Upper lobe of left lung (tissue), 6 donors: ENCODE data around the gene JUNB. TPM values are rescaled to one million over a fixed set of nuclear protein-coding genes. Genes with fewer than 3 reads are reported as not detected.
"Not testable (repeated sequence)": the region's sequence is repeated elsewhere in the genome, so short reads cannot be mapped to it uniquely, and the experiment has no call there.

Source experiments
- ATAC-seq, 2 donors: fragments of 200-7000 bp; cut with Tn5 transposase; one replicate each; pipeline ENCODE4 v1.9.1; 2022; ENCODE audit warnings: mild to moderate bottlenecking in 2 of 2, moderate library complexity in 2 of 2; ENCODE audit not compliant: low FRiP score in 2 of 2
- DNase-seq, 2 donors: peaks; one replicate each; pipeline ENCODE4 v3.0.0-alpha.2; 2019 to 2020
- H3K27ac ChIP-seq, 4 donors: fragments of 200-600 bp; sonication (generic); one replicate each; pipeline ENCODE4 v1.5.1; 2016 to 2019
- H3K27me3 ChIP-seq, 4 donors: fragments of 200-600 bp; sonication (generic); one replicate each; pipeline ENCODE4 v1.5.1; 2017 to 2019
- H3K36me3 ChIP-seq, 4 donors: fragments of 200-600 bp; sonication (generic); one replicate each; pipeline ENCODE4 v1.5.1; 2016 to 2019
- H3K4me1 ChIP-seq, 4 donors: fragments of 200-600 bp; sonication (generic); one replicate each; pipeline ENCODE4 v1.5.1; 2018 to 2019
- H3K4me3 ChIP-seq, 4 donors: fragments of 200-600 bp; sonication (generic); one replicate each; pipeline ENCODE4 v1.5.1; 2017 to 2019; ENCODE audit warnings: mild to moderate bottlenecking in 2 of 4, moderate library complexity in 1 of 4
- H3K9me3 ChIP-seq, 4 donors: fragments of 200-600 bp; sonication (generic); one replicate each; pipeline ENCODE4 v1.5.1; 2018 to 2019
- EP300 ChIP-seq, 4 donors: sonication (generic); formaldehyde crosslinking; IDR thresholded peaks; one replicate each; pipeline ENCODE4 v1.5.1; 2017; ENCODE audit warnings: antibody characterized with exemption in 4 of 4, control low read depth in 2 of 4
- POLR2A ChIP-seq, 4 donors: fragments of 450-650 bp; IDR thresholded peaks; one replicate each; pipeline ENCODE4 v1.5.1; 2016 to 2017; ENCODE audit warnings: antibody characterized with exemption in 4 of 4, mild to moderate bottlenecking in 2 of 4
- POLR2AphosphoS5 ChIP-seq, 2 donors: sonication (generic); formaldehyde crosslinking; IDR thresholded peaks; one replicate each; pipeline ENCODE4 v1.5.1; 2017; ENCODE audit warnings: antibody characterized with exemption in 2 of 2
- WGBS, 2 donors: methylation state at CpG; one replicate each; pipeline ENCODE4 v1.1.5; 2017 to 2018; 5-methylcytosine and 5-hydroxymethylcytosine counted together
- total RNA-seq, 6 donors: library from RNA; depleted of rRNA in 4 of 6; stranded (reverse); fragments of >200 nt in 4 of 6; gene quantifications; one replicate each; pipeline versions ENCODE4 v1.1.0 to v1.2.1, GENCODE V29; 2016 to 2021
- TF ChIP-seq, protein P1 (sequence below), 6 experiments: fragments of 450-650 bp in 4 of 6; fragments of 200-600 bp in 2 of 6; sonication (generic) in 2 of 6; IDR thresholded peaks; one replicate each; pipeline ENCODE4 v1.5.1; 2016 to 2019; ENCODE audit warnings: antibody characterized with exemption in 6 of 6
- donor health status: DM: no; HTN: no; CAD: no; lungs with moderate emphysema.
- donor health status: DM: no; HTN: yes; CAD: no; lungs with severe emphysema.

The JUNB gene
- total RNA-seq, 6 donors from 2014 or later, result 127 to 422 (median 354) TPM

DNA sequence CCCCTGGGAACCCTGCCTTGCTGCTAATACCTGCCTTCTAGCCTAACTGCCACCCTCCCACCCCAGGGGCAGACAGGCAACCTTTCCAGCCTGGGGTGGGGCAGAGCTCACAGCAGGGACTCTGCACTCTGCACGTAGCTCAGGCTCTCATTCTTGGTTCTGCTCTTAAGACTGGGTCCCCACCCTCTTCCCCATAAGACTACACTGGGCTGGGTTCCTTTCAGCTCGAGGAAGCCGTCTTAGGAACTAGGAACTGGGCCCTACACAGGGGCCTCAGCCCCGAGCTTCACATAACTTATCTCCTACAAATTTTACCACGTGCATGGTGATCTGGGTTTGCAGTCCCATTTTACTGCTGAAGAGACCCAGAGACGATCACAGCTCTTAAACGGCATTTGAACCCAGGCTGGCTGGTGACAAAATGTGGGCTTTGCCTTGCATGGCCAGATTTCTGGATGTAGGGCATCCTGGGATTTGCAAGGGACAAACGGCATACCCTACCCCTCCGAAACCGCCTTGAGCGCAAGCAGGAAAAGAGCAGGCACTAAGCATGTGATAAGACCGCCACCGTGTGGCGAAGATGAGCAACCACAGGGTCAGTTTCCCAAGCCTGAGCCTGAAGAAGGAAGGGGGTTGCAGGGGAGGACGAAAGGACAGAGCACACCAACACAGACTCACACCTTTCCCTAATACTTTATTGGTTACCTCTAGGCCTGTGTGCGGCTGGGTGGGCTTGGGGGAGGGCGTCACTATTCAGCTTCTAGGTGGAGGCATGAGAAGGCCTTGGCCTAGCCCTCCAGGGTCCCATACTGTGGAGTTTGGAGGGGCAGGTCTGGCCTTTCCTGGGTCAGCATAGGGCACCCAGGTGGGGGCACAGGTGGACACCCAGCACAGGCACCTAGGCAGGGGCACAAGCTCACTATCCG lies 5.1 kb downstream of the JUNB start:
- DNase-seq, result peak in 1 of 2 donors; percentile 83
- Histone ChIP-seq H3K27me3 (no peaks in the 10 kb centered on the region), H3K4me3 (peak overlapping the region in 1 of 4 donors; percentile 18), H3K4me1 (peaks cover 27 to 42% (median 36%) of the 10 kb centered on the region in 4 donors), H3K27ac (peak overlapping the region; percentile 36 to 99 (median 70)), H3K36me3 (peaks cover 0 to 31% (median 11%) of the 10 kb centered on the region in 4 donors), H3K9me3 (no peaks in the 10 kb centered on the region)
- peak; percentile 45 to 76 for ATAC-seq
- WGBS, 2 donors, result 11% methylated on average over 16 to 18 of the region's 18 CpGs
- TF ChIP-seq POLR2A (IDR thresholded peaks at IDR 0.05) (peak in 2 of 4 donors; percentile 26 to 34), EP300 (IDR thresholded peaks at IDR 0.05) (no peak), POLR2AphosphoS5 (IDR thresholded peaks at IDR 0.05) (peak; percentile 6 to 68)
- TF ChIP-seq, protein P1, sequence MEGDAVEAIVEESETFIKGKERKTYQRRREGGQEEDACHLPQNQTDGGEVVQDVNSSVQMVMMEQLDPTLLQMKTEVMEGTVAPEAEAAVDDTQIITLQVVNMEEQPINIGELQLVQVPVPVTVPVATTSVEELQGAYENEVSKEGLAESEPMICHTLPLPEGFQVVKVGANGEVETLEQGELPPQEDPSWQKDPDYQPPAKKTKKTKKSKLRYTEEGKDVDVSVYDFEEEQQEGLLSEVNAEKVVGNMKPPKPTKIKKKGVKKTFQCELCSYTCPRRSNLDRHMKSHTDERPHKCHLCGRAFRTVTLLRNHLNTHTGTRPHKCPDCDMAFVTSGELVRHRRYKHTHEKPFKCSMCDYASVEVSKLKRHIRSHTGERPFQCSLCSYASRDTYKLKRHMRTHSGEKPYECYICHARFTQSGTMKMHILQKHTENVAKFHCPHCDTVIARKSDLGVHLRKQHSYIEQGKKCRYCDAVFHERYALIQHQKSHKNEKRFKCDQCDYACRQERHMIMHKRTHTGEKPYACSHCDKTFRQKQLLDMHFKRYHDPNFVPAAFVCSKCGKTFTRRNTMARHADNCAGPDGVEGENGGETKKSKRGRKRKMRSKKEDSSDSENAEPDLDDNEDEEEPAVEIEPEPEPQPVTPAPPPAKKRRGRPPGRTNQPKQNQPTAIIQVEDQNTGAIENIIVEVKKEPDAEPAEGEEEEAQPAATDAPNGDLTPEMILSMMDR (IDR thresholded peaks at IDR 0.05), result peak; percentile 88 to 98 (median 98)

DNA sequence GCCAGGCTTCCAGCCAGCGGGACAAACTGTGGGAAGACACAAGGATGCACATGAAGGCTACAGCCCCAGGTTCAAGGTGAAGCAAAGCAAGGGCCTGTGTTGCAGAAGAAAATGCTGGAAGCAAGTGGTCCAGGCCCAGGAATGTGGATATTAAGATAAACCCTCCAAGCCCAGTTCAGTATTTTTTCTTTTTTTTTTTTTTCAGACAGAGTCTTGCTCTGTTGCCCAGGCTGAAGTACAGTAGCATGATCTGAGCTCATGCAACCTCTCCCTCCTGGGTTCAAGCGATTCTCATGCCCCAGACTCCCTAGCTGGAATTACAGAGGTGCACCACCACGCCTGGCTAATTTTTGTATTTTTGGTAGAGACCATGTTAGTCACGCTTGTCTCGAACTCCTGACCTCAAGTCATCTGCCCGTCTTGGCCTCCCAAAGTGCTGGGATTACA lies 5.9 kb downstream of the JUNB start:
- TF ChIP-seq, protein P1 (IDR thresholded peaks at IDR 0.05), result no peak
- TF ChIP-seq POLR2A (IDR thresholded peaks at IDR 0.05), result no peak
- no peak for TF ChIP-seq EP300 (IDR thresholded peaks at IDR 0.05)
- no peak for TF ChIP-seq POLR2AphosphoS5 (IDR thresholded peaks at IDR 0.05)
- 87 to 94% methylated on average over 6 of the region's 6 CpGs for WGBS, 2 donors
- Histone ChIP-seq H3K27me3 (no peaks in the 10 kb centered on the region), H3K9me3 (no peaks in the 10 kb centered on the region), H3K36me3 (peaks cover 0 to 30% (median 11%) of the 10 kb centered on the region in 4 donors), H3K4me1 (peaks cover 32 to 48% (median 40%) of the 10 kb centered on the region in 4 donors), H3K27ac (peak overlapping the region in 1 of 4 donors; percentile 72), H3K4me3 (no peak overlapping the region)
- no peak for ATAC-seq
- no peak for DNase-seq

DNA sequence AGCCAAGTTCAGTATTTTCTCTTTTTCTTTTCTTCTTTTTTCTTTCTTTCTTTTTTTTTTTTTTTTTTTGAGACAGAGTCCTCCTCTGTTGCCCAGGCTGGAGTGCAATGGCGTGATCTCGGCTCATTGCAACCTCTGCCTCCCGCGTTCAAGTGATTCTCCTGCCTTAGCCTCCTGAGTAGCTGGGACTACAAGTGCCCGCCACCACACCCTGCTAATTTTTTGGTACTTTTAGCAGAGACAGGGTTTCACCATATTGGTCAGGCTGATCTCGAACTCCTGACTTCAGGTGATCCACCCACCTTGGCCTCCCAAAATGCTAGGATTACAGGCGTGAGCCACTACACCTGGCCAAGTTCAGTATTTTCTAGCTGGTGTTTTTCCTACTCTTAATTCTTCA lies 6.3 kb downstream of the JUNB start:
- H3K27me3 ChIP-seq, H3K27ac ChIP-seq, H3K9me3 ChIP-seq, DNase-seq, H3K4me3 ChIP-seq, ATAC-seq: not testable (repeated sequence)
- Histone ChIP-seq H3K36me3 (peaks cover 0 to 26% (median 11%) of the 10 kb centered on the region in 4 donors), H3K4me1 (peaks cover 36 to 52% (median 45%) of the 10 kb centered on the region in 4 donors)
- WGBS, 2 donors, result 96 to 97% methylated on average over 7 of the region's 7 CpGs

DNA sequence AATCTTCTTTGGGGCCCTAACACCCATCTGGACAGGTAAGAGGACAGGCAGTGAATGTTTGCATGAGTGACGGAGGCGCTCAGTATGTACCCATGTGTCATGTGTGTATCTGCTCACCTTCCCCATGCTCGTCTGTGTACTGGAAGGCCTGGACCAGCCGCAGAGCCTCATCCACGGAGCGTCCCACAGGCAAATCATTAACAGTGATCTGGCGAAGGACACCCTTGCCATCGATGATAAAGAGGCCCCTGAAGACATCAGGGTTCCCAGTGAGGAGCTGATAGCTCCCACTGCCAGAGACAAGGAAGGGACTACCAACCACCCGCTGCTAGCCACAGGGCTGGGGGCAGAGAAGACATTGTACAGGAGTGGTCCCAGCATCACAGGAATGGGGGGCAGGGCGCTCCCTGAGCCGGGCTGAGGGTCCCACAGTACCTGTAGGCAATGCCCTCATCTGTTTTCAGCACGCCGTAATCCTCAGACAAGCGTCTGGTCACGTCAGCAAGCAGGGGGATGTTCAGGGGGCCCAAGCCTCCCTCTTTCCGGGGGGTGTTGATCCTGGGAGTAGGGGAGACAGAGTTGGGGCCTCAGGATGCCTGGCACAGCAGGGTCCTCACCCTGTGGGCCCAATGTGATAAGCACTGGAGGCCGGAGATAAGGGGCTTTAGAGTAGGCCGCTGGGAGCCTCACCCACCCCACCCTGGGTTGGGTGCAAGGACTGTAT lies 8.6 kb downstream of the JUNB start:
- no peak for DNase-seq
- no peak overlapping the region for H3K27ac ChIP-seq
- TF ChIP-seq POLR2A (IDR thresholded peaks at IDR 0.05), result no peak
- TF ChIP-seq EP300 (IDR thresholded peaks at IDR 0.05), result no peak
- no peak for TF ChIP-seq POLR2AphosphoS5 (IDR thresholded peaks at IDR 0.05)
- TF ChIP-seq, protein P1 (IDR thresholded peaks at IDR 0.05), result no peak
- H3K4me3 ChIP-seq, result peak overlapping the region in 1 of 4 donors; percentile 67
- no peak for ATAC-seq
- H3K27me3 ChIP-seq, result no peaks in the 10 kb centered on the region
- H3K36me3 ChIP-seq, result peaks cover 0 to 20% (median 11%) of the 10 kb centered on the region in 4 donors
- no peaks in the 10 kb centered on the region for H3K9me3 ChIP-seq
- 89 to 95% methylated on average over 18 of the region's 18 CpGs for WGBS, 2 donors
- H3K4me1 ChIP-seq, result peaks cover 28 to 41% (median 34%) of the 10 kb centered on the region in 4 donors

DNA sequence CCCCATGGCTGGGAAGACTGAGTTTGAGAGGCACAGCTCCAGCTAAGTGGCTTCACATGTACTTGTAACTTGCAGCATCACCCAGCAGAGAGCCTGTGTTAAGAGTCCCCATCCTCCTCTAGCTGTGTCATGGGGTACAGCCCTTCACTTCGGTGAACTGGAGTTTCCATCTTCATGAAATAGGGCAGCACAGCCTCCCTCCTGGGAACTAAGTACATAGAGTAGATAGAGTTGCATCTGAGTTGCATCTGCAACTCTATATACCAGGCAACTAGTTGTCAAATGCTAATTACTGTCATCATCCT lies 9.1 kb downstream of the JUNB start:
- H3K4me1 ChIP-seq, result peaks cover 28 to 37% (median 32%) of the 10 kb centered on the region in 4 donors

More for the DNA sequence above, 9.1 kb downstream of the JUNB start:
- Histone ChIP-seq H3K27me3 (no peaks in the 10 kb centered on the region), H3K9me3 (no peaks in the 10 kb centered on the region), H3K36me3 (peaks cover 0 to 20% (median 11%) of the 10 kb centered on the region in 4 donors), H3K4me3 (peak overlapping the region in 3 of 4 donors; percentile 67 to 81 (median 71)), H3K27ac (no peak overlapping the region)
- DNase-seq, result no peak
- WGBS, 2 donors, result 75 to 100% methylated on average over 1 of the region's 1 CpG
- ATAC-seq, result no peak
- TF ChIP-seq POLR2AphosphoS5 (IDR thresholded peaks at IDR 0.05), result no peak
- TF ChIP-seq, protein P1 (IDR thresholded peaks at IDR 0.05), result no peak
- no peak for TF ChIP-seq POLR2A (IDR thresholded peaks at IDR 0.05)
- no peak for TF ChIP-seq EP300 (IDR thresholded peaks at IDR 0.05)
